VCaP (cell line): ENCODE measurements around the gene HOXB9.

ENCODE experiments used
- H3K27ac ChIP-seq: fragments of 450-650 bp; 2 replicates; pipeline ENCODE4 v1.5.1; 2017
- TF ChIP-seq, protein P1 (sequence below): fragments of 450-650 bp; conservative IDR thresholded peaks from 2 replicates; pipeline ENCODE4 v1.5.1; 2017; ENCODE audit warnings: mild to moderate bottlenecking, moderate library complexity

Gene HOXB9

GRCh38 chr17:48575066-48575582, 51.0 kb downstream of the HOXB9 start:
- TF ChIP-seq, protein P1, sequence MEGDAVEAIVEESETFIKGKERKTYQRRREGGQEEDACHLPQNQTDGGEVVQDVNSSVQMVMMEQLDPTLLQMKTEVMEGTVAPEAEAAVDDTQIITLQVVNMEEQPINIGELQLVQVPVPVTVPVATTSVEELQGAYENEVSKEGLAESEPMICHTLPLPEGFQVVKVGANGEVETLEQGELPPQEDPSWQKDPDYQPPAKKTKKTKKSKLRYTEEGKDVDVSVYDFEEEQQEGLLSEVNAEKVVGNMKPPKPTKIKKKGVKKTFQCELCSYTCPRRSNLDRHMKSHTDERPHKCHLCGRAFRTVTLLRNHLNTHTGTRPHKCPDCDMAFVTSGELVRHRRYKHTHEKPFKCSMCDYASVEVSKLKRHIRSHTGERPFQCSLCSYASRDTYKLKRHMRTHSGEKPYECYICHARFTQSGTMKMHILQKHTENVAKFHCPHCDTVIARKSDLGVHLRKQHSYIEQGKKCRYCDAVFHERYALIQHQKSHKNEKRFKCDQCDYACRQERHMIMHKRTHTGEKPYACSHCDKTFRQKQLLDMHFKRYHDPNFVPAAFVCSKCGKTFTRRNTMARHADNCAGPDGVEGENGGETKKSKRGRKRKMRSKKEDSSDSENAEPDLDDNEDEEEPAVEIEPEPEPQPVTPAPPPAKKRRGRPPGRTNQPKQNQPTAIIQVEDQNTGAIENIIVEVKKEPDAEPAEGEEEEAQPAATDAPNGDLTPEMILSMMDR: no peak
- H3K27ac ChIP-seq: no peak overlapping the region

DNA sequence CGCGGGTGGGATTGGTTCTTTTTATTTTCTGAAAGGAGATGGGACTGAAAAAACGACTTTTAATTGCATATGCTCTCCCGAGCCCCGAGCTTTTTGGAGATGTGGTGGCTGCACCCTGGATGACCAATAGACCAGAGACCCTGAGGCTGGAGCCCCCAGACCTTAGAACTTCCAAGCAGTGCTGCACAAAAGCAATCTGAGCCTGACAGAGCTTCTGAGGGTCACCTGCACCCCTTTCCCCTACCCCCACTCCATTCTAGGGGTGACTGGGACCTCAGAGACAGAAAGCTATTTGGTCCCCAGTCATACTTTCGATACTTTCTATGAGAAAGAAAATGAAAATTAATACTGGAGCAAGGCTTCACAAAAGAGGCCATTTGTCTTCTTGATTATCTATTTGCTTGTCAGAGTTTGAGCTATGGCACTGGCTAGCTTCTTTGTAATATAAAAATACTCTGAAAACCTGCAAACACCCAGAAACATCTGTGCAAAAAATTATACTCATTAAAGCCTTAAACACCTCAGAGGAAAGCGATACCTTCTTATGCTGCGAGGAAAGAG, 51.6 kb downstream of the HOXB9 start:
- TF ChIP-seq, protein P1: no peak
- no peak overlapping the region for H3K27ac ChIP-seq

- H3K27ac ChIP-seq: no peak overlapping the region
- TF ChIP-seq, protein P1: no peak
Observed at GRCh38 chr17:48571826-48572417, 54.2 kb downstream of the HOXB9 start.
